ENCODE data around the gene RSU1. TPM values are rescaled to one million over a fixed set of nuclear protein-coding genes. Genes with fewer than 3 reads are reported as not detected.

Gene RSU1
- total RNA-seq, 1 donor from 2014 or later = 59.4 TPM

- no peak for DNase-seq
Observed at GRCh38 chr10:16770670-16771069, 46.6 kb downstream of the RSU1 start.

GRCh38 chr10:16770141-16770540 is 47.1 kb downstream of the RSU1 start:
- H3K4me3 Mint-ChIP-seq (ENCODE audit: unreplicated experiment) = no peak overlapping the region
- H3K9me3 Mint-ChIP-seq (ENCODE audit: unreplicated experiment) = no peaks in the 10 kb centered on the region
- no peak for TF ChIP-seq CTCF (IDR thresholded peaks at IDR 0.05; ENCODE audit: partially characterized antibody, unreplicated experiment)
- peak; percentile 22 for DNase-seq
- H3K4me1 Mint-ChIP-seq (ENCODE audit: low read depth, unreplicated experiment) = peaks cover 37% of the 10 kb centered on the region
- H3K27ac Mint-ChIP-seq (ENCODE audit: unreplicated experiment) = peak overlapping the region; percentile 68
- peaks cover 5% of the 10 kb centered on the region for H3K27me3 Mint-ChIP-seq (ENCODE audit: unreplicated experiment)
- no peaks in the 10 kb centered on the region for H3K36me3 Mint-ChIP-seq (ENCODE audit: unreplicated experiment)

More at GRCh38 chr10:16770670-16771069, 46.6 kb downstream of the RSU1 start:
- no peak for TF ChIP-seq CTCF (IDR thresholded peaks at IDR 0.05; ENCODE audit: partially characterized antibody, unreplicated experiment)
- Mint-ChIP-seq H3K27ac (ENCODE audit: unreplicated experiment) (no peak overlapping the region), H3K4me3 (ENCODE audit: unreplicated experiment) (no peak overlapping the region), H3K27me3 (ENCODE audit: unreplicated experiment) (peaks cover 5% of the 10 kb centered on the region), H3K9me3 (ENCODE audit: unreplicated experiment) (no peaks in the 10 kb centered on the region), H3K4me1 (ENCODE audit: low read depth, unreplicated experiment) (peaks cover 32% of the 10 kb centered on the region), H3K36me3 (ENCODE audit: unreplicated experiment) (no peaks in the 10 kb centered on the region)

- no peak for DNase-seq
Observed at GRCh38 chr10:16769331-16769730, 47.9 kb downstream of the RSU1 start.

GRCh38 chr10:16768702-16769101 is 48.5 kb downstream of the RSU1 start:
- DNase-seq = no peak
- H3K36me3 Mint-ChIP-seq (ENCODE audit: unreplicated experiment) = no peaks in the 10 kb centered on the region
- peaks cover 39% of the 10 kb centered on the region for H3K4me1 Mint-ChIP-seq (ENCODE audit: low read depth, unreplicated experiment)
- H3K27ac Mint-ChIP-seq (ENCODE audit: unreplicated experiment) = no peak overlapping the region
- TF ChIP-seq CTCF (IDR thresholded peaks at IDR 0.05; ENCODE audit: partially characterized antibody, unreplicated experiment) = no peak
- peaks cover 5% of the 10 kb centered on the region for H3K27me3 Mint-ChIP-seq (ENCODE audit: unreplicated experiment)
- no peak overlapping the region for H3K4me3 Mint-ChIP-seq (ENCODE audit: unreplicated experiment)
- H3K9me3 Mint-ChIP-seq (ENCODE audit: unreplicated experiment) = no peaks in the 10 kb centered on the region

More at GRCh38 chr10:16769331-16769730, 47.9 kb downstream of the RSU1 start:
- no peak overlapping the region for H3K4me3 Mint-ChIP-seq (ENCODE audit: unreplicated experiment)
- peaks cover 39% of the 10 kb centered on the region for H3K4me1 Mint-ChIP-seq (ENCODE audit: low read depth, unreplicated experiment)
- H3K27me3 Mint-ChIP-seq (ENCODE audit: unreplicated experiment) = peaks cover 5% of the 10 kb centered on the region
- no peak overlapping the region for H3K27ac Mint-ChIP-seq (ENCODE audit: unreplicated experiment)
- no peaks in the 10 kb centered on the region for H3K9me3 Mint-ChIP-seq (ENCODE audit: unreplicated experiment)
- no peak for TF ChIP-seq CTCF (IDR thresholded peaks at IDR 0.05; ENCODE audit: partially characterized antibody, unreplicated experiment)
- no peaks in the 10 kb centered on the region for H3K36me3 Mint-ChIP-seq (ENCODE audit: unreplicated experiment)

- Mint-ChIP-seq H3K36me3 (ENCODE audit: unreplicated experiment) (peaks cover under 1% of the 10 kb centered on the region), H3K27ac (ENCODE audit: unreplicated experiment) (no peak overlapping the region), H3K9me3 (ENCODE audit: unreplicated experiment) (no peaks in the 10 kb centered on the region)
Observed at GRCh38 chr10:16765509-16766375, 51.5 kb downstream of the RSU1 start.

More at GRCh38 chr10:16765509-16766375, 51.5 kb downstream of the RSU1 start:
- peaks cover 30% of the 10 kb centered on the region for H3K4me1 Mint-ChIP-seq (ENCODE audit: low read depth, unreplicated experiment)
- H3K27me3 Mint-ChIP-seq (ENCODE audit: unreplicated experiment) = peaks cover 5% of the 10 kb centered on the region
- H3K4me3 Mint-ChIP-seq (ENCODE audit: unreplicated experiment) = no peak overlapping the region
- TF ChIP-seq CTCF (IDR thresholded peaks at IDR 0.05; ENCODE audit: partially characterized antibody, unreplicated experiment) = no peak
- DNase-seq = no peak

Measured in glutamatergic neuron (in vitro differentiated cells).